IMR-90 (cell line): ENCODE measurements around the gene CHN1. TPM values are rescaled to one million over a fixed set of nuclear protein-coding genes. Genes with fewer than 3 reads are reported as not detected.
A peak's percentile ranks its signal among the peaks of the same experiment; 100 is the strongest.

Experiments used
- ATAC-seq: fragments of 200-7000 bp; cut with Tn5 transposase; 2 replicates; pipeline ENCODE4 v1.9.1; 2020; ENCODE audit warnings: low read depth, mild to moderate bottlenecking, moderate library complexity
- BruUV-seq: library from RNA; stranded (reverse); fragments of 400-500 nt; replicated peaks from 2 replicates; lab custom pipeline; 2021; lab: Mats Ljungman, UMichigan
- CTCF ChIA-PET: fragments of 300-600 bp; formaldehyde crosslinking; extraction: SDS; loops from one replicate; lab custom pipeline; 2021; ENCODE audit warnings: antibody characterized with exemption; lab: Yijun Ruan, JAX
- POLR2A ChIA-PET: fragments of 300-600 bp; sonication (Branson Sonifier 250); formaldehyde crosslinking; loops from one replicate; lab custom pipeline; 2022; ENCODE audit warnings: antibody characterized with exemption; ENCODE audit not compliant: unreplicated experiment; lab: Charles Lee
- DNase-seq: peaks from one replicate; pipeline ENCODE4 v3.0.0; 2013
- H2AFZ ChIP-seq: replicated peaks from 2 replicates; pipeline ENCODE3; 2013; ENCODE audit warnings: low read length, mild to moderate bottlenecking; ENCODE audit not compliant: poor library complexity
- H2AK5ac ChIP-seq: 2 replicates; pipeline ENCODE4 v1.6.1; 2013; ENCODE audit warnings: low read depth, low read length, inconsistent platforms
- H2AK9ac ChIP-seq: replicated peaks from 2 replicates; pipeline ENCODE3; 2013; ENCODE audit warnings: mild to moderate bottlenecking, low read depth, low read length, moderate library complexity; ENCODE audit not compliant: poor library complexity
- H2BK120ac ChIP-seq: 2 replicates; pipeline ENCODE4 v1.6.1; 2013; ENCODE audit warnings: low read depth, low read length, inconsistent platforms
- H2BK15ac ChIP-seq: 3 replicates; pipeline ENCODE4 v1.6.1; 2013; ENCODE audit warnings: low read depth, low read length, inconsistent platforms
- H2BK20ac ChIP-seq: 2 replicates; pipeline ENCODE4 v1.6.1; 2013; ENCODE audit warnings: low read depth, mild to moderate bottlenecking, inconsistent platforms, low read length, moderate library complexity
- H2BK5ac ChIP-seq: 2 replicates; pipeline ENCODE4 v1.6.1; 2013; ENCODE audit warnings: mild to moderate bottlenecking, low read depth, low read length, inconsistent platforms; ENCODE audit not compliant: poor library complexity, severe bottlenecking
- H3K14ac ChIP-seq: replicated peaks from 2 replicates; pipeline ENCODE4 v1.6.1; 2013; ENCODE audit warnings: low read depth, low read length, inconsistent platforms
- H3K18ac ChIP-seq: 2 replicates; pipeline ENCODE4 v1.6.1; 2013; ENCODE audit warnings: low read depth, low read length, control low read depth
- H3K23ac ChIP-seq: 2 replicates; pipeline ENCODE4 v1.6.1; 2013; ENCODE audit warnings: low read depth, low read length, inconsistent platforms
- H3K27ac ChIP-seq: 2 replicates; pipeline ENCODE4 v1.5.1; 2013; ENCODE audit warnings: mild to moderate bottlenecking, control low read depth, low read length; ENCODE audit not compliant: insufficient read depth
- H3K27me3 ChIP-seq: 2 replicates; pipeline ENCODE4 v1.6.1; 2013; ENCODE audit warnings: low read length; ENCODE audit not compliant: control insufficient read depth, insufficient read depth
- H3K36me3 ChIP-seq: 2 replicates; pipeline ENCODE4 v1.6.1; 2013; ENCODE audit warnings: low read length, mixed read lengths; ENCODE audit not compliant: control insufficient read depth, insufficient read depth
- H3K4ac ChIP-seq: 2 replicates; pipeline ENCODE4 v1.6.1; 2013; ENCODE audit warnings: low read depth, low read length, inconsistent platforms
- H3K4me1 ChIP-seq: 2 replicates; pipeline ENCODE4 v1.6.1; 2013; ENCODE audit warnings: low read length, mixed read lengths; ENCODE audit not compliant: control insufficient read depth, insufficient read depth
- H3K4me2 ChIP-seq: 2 replicates; pipeline ENCODE4 v1.6.1; 2013; ENCODE audit warnings: low read depth, mild to moderate bottlenecking, control low read depth, low read length, moderate library complexity
- H3K4me3 ChIP-seq: 2 replicates; pipeline ENCODE4 v1.5.1; 2013; ENCODE audit warnings: low read depth, mild to moderate bottlenecking, control low read depth, low read length, moderate library complexity; ENCODE audit not compliant: insufficient read depth
- H3K56ac ChIP-seq: 2 replicates; pipeline ENCODE4 v1.6.1; 2013; ENCODE audit warnings: low read length, inconsistent platforms; ENCODE audit not compliant: insufficient read depth; ENCODE audit errors: extremely low read depth
- H3K79me1 ChIP-seq, 2 experiments: 2 replicates each; pipeline ENCODE4 v1.6.1; 2013; ENCODE audit warnings: low read length in 2 of 2, inconsistent platforms in 1 of 2, low read depth in 1 of 2
- H3K9ac ChIP-seq: 2 replicates; pipeline ENCODE4 v1.6.1; 2013; ENCODE audit warnings: low read depth, low read length, control low read depth
- H3K9me1 ChIP-seq: 2 replicates; pipeline ENCODE4 v1.6.1; 2013; ENCODE audit warnings: low read length, inconsistent platforms; ENCODE audit not compliant: insufficient read depth
- H3K9me3 ChIP-seq: 2 replicates; pipeline ENCODE4 v1.6.1; 2013; ENCODE audit warnings: low read length; ENCODE audit not compliant: control insufficient read depth, insufficient read depth
- H4K20me1 ChIP-seq: 2 replicates; pipeline ENCODE4 v1.6.1; 2013; ENCODE audit warnings: low read length, inconsistent platforms; ENCODE audit not compliant: insufficient read depth
- H4K5ac ChIP-seq: 2 replicates; pipeline ENCODE4 v1.6.1; 2013; ENCODE audit warnings: mild to moderate bottlenecking, low read depth, low read length, control low read depth
- H4K8ac ChIP-seq, 2 experiments: 2 replicates each; pipeline ENCODE4 v1.6.1; 2013; ENCODE audit warnings: low read depth in 2 of 2, low read length in 2 of 2, control low read depth in 1 of 2, inconsistent platforms in 1 of 2
- H4K91ac ChIP-seq: 2 replicates; pipeline ENCODE4 v1.6.1; 2013; ENCODE audit warnings: low read depth, low read length, inconsistent platforms; ENCODE audit not compliant: insufficient read depth
- BHLHE40 ChIP-seq: fragments of 150-350 bp; IDR thresholded peaks from 2 replicates; pipeline ENCODE4 v1.6.1; 2016; ENCODE audit warnings: mild to moderate bottlenecking, low read depth, low read length
- CEBPB ChIP-seq: IDR thresholded peaks from 2 replicates; pipeline ENCODE4 v1.6.1; 2012; ENCODE audit warnings: low read depth, low read length, improper control_type of control experiment
- CHD1 ChIP-seq: IDR thresholded peaks from 2 replicates; pipeline ENCODE4 v1.6.1; 2012; ENCODE audit warnings: low read depth, low read length, improper control_type of control experiment
- CTCF ChIP-seq: conservative IDR thresholded peaks from 2 replicates; pipeline ENCODE4 v1.5.1; 2012; ENCODE audit warnings: mild to moderate bottlenecking, low read depth, low read length, improper control_type of control experiment
- MAFK ChIP-seq: IDR thresholded peaks from 2 replicates; pipeline ENCODE4 v1.6.1; 2012; ENCODE audit warnings: low read depth, low read length, improper control_type of control experiment
- MAZ ChIP-seq: IDR thresholded peaks from 2 replicates; pipeline ENCODE4 v1.6.1; 2012; ENCODE audit warnings: low read depth, mild to moderate bottlenecking, low read length, improper control_type of control experiment, moderate library complexity, borderline replicate concordance
- NFE2L2 ChIP-seq: fragments of 150-350 bp; IDR thresholded peaks from 2 replicates; pipeline ENCODE4 v1.6.1; 2016; ENCODE audit warnings: low read depth, mild to moderate bottlenecking, low read length
- POLR2A ChIP-seq: IDR thresholded peaks from 2 replicates; pipeline ENCODE4 v1.6.1; 2012; ENCODE audit warnings: mild to moderate bottlenecking, low read depth, low read length
- RAD21 ChIP-seq: IDR thresholded peaks from 2 replicates; pipeline ENCODE4 v1.6.1; 2012; ENCODE audit warnings: low read length, improper control_type of control experiment
- RCOR1 ChIP-seq: IDR thresholded peaks from 2 replicates; pipeline ENCODE4 v1.6.1; 2012; ENCODE audit warnings: mild to moderate bottlenecking, low read length, improper control_type of control experiment; ENCODE audit not compliant: insufficient replicate concordance
- RFX5 ChIP-seq: IDR thresholded peaks from 2 replicates; pipeline ENCODE4 v1.8.0; 2012; ENCODE audit warnings: low read depth, mild to moderate bottlenecking, low read length, moderate library complexity
- SMC3 ChIP-seq: fragments of 150-350 bp; IDR thresholded peaks from 2 replicates; pipeline ENCODE4 v1.6.1; 2016; ENCODE audit warnings: low read depth, mild to moderate bottlenecking, antibody characterized with exemption, low read length, moderate library complexity
- USF2 ChIP-seq: fragments of 150-350 bp; IDR thresholded peaks from 2 replicates; pipeline ENCODE4 v1.6.1; 2017; ENCODE audit warnings: mild to moderate bottlenecking, antibody characterized with exemption, low read length, low read depth
- WGBS, 2 experiments: methylation state at CpG; one replicate each; pipeline versions ENCODE4 v1.1.5 to v1.1.7; 2013; ENCODE audit warnings: missing lambda C conversion rate in 2 of 2; ENCODE audit not compliant: insufficient read length in 1 of 2; ENCODE audit errors: extremely low coverage in 2 of 2; 5-methylcytosine and 5-hydroxymethylcytosine counted together
- dilution Hi-C: fragments of 300-500 bp; cut with HindIII; formaldehyde crosslinking; loops from one replicate; pipeline ENCODE4 v1.14.3; 2018; ENCODE audit warnings: low sequenced_read_pairs; ENCODE audit not compliant: unreplicated experiment
- in situ Hi-C: fragments of 300-500 bp; cut with MboI; formaldehyde crosslinking; loops from 3 replicates; pipeline ENCODE4 v1.14.3; 2019; ENCODE audit warnings: low sequenced_read_pairs, inconsistent platforms, mixed read lengths
- intact Hi-C: fragments of 100-400 bp; cut with micrococcal nuclease; formaldehyde crosslinking; loops from 2 replicates; pipeline ENCODE4 v1.10.0; 2022
- polyA plus RNA-seq, 3 experiments: library from polyadenylated mRNA; depleted of rRNA; stranded (reverse); fragments of >200 nt; gene quantifications; 2 replicates each; pipeline ENCODE4 v1.2.3, GENCODE V29; 2012; ENCODE audit warnings: low replicate concordance in 1 of 3
- total RNA-seq: library from RNA; depleted of rRNA; stranded (reverse); fragments of >200 nt; gene quantifications from 2 replicates; pipeline ENCODE4 v1.2.3, GENCODE V29; 2012

CHN1 gene
- total and polyA plus RNA-seq, 2 of the 4 experiments (the other 2 are of a cell fraction): 58.4 to 66.9 TPM

GRCh38 chr2:175019566-175020327, 14.6 kb upstream of the CHN1 start (continued):
- no peak for TF ChIP-seq RAD21

GRCh38 chr2:175017618-175018414, 12.6 kb upstream of the CHN1 start:
- POLR2A ChIA-PET: interaction anchor here (0.6 kb wide), 1 partner anchor 253 kb away, joined by 5 read pairs; no protein-coding TSS in a partner anchor
- Histone ChIP-seq H3K4me2 (no peak overlapping the region), H2BK120ac (no peak overlapping the region), H3K27ac (no peak overlapping the region), H3K36me3 (no peaks in the 10 kb centered on the region), H3K4me3 (no peak overlapping the region), H2AK5ac (no peak overlapping the region), H2AK9ac (no peak overlapping the region), H4K20me1 (no peaks in the 10 kb centered on the region), H3K9me1 (no peaks in the 10 kb centered on the region), H2BK20ac (no peak overlapping the region), H2AFZ (no peak overlapping the region), H4K91ac (no peak overlapping the region), H2BK5ac (no peak overlapping the region), H4K8ac (no peak overlapping the region), H2BK15ac (no peak overlapping the region), H3K23ac (no peak overlapping the region), H3K27me3 (no peaks in the 10 kb centered on the region), H3K18ac (no peak overlapping the region), H3K9me3 (no peaks in the 10 kb centered on the region), H3K79me1 (no peaks in the 10 kb centered on the region), H3K9ac (no peak overlapping the region), H3K56ac (no peak overlapping the region), H3K4ac (no peak overlapping the region), H3K14ac (no peak overlapping the region), H3K4me1 (no peaks in the 10 kb centered on the region), H4K5ac (no peak overlapping the region)
- ATAC-seq: no peak
- no CpG with 5 or more reads among the region's 5 CpGs for WGBS, 2 experiments
- dilution Hi-C loops (no loop called here), in situ Hi-C loops (no loop called here), intact Hi-C loops (no loop called here)
- CTCF ChIA-PET: interaction anchor here (0.5 kb wide), 1 partner anchor 75 kb away, joined by 3 read pairs; no protein-coding TSS in a partner anchor
- peak; percentile 23 for DNase-seq
- BruUV-seq: no TSS peak
- TF ChIP-seq MAFK: no peak
- TF ChIP-seq CTCF: no peak
- no peak for TF ChIP-seq CHD1
- TF ChIP-seq MAZ: no peak
- no peak for TF ChIP-seq BHLHE40
- TF ChIP-seq SMC3: no peak
- TF ChIP-seq RFX5: no peak
- no peak for TF ChIP-seq POLR2A
- no peak for TF ChIP-seq RCOR1
- TF ChIP-seq CEBPB: no peak
- no peak for TF ChIP-seq USF2
- no peak for TF ChIP-seq RAD21
- TF ChIP-seq NFE2L2: no peak
